ENCODE results near the gene MFSD8.
"Not testable (repeated sequence)": the region's sequence is repeated elsewhere in the genome, so short reads cannot be mapped to it uniquely, and the experiment has no call there.

MFSD8 gene

DNA sequence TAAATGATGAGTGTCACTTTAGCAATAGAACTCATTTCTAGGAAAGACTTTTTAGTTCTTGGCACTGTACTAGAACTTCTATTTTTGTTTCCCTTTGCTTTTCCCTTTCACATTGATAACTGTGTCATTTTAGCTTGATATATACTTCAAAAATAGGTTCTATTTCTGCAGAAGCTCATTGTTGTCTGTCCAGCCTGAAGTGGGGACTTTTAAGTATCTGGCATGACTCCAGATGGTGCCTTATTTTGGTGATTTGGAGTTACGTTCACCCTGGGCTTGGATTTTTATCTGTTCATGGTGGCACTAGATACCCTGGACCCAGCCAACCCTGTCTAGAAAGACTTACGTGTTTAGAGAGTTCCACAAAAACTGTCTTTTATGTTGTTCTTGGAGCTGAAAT lies 3.6 kb upstream of the MFSD8 start:
- TF ChIP-seq, protein P1, sequence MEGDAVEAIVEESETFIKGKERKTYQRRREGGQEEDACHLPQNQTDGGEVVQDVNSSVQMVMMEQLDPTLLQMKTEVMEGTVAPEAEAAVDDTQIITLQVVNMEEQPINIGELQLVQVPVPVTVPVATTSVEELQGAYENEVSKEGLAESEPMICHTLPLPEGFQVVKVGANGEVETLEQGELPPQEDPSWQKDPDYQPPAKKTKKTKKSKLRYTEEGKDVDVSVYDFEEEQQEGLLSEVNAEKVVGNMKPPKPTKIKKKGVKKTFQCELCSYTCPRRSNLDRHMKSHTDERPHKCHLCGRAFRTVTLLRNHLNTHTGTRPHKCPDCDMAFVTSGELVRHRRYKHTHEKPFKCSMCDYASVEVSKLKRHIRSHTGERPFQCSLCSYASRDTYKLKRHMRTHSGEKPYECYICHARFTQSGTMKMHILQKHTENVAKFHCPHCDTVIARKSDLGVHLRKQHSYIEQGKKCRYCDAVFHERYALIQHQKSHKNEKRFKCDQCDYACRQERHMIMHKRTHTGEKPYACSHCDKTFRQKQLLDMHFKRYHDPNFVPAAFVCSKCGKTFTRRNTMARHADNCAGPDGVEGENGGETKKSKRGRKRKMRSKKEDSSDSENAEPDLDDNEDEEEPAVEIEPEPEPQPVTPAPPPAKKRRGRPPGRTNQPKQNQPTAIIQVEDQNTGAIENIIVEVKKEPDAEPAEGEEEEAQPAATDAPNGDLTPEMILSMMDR (IDR thresholded peaks at IDR 0.05; ENCODE audit: low read depth, low read length), result no peak
- DNase-seq (ENCODE audit: low read depth, low spot score), result no peak
- in situ Hi-C loops (cut with HindIII; ENCODE audit: low sequenced_read_pairs), result no loop called here
- H3K4me3 ChIP-seq (ENCODE audit: low read depth, low read length), result no peak overlapping the region

DNA sequence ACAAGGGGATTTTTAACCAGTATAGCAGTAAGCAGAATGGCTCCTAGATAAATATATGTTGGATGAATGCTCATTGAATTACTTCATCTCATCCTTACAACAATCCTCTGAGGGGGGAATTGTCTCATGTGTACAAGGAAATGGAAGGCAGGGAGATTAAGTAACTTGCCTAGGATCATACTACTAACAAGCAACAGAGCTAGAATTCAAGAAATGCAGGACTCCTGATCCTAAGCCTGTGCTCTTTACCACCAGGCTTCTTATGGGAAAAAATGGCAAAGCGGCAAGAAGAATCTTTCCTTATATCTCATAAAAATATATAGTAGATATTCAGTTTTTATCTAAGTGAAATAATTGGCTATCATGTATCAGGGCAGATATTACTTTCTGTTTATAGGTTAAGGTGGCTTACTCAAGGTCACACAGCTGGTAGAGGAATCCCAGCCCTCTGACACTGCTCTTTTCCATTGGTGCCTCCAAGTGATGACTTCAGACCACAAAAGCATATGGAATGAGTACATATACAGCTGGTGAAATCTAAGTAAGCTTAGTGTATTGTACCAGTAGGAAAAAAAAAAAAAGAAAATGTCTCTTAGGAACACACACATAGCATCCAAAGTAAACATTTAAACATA lies 2.3 kb upstream of the MFSD8 start:
- no peak overlapping the region for H3K4me3 ChIP-seq (ENCODE audit: low read depth, low read length)
- in situ Hi-C loops (cut with HindIII; ENCODE audit: low sequenced_read_pairs), result no loop called here
- TF ChIP-seq, protein P1 (IDR thresholded peaks at IDR 0.05; ENCODE audit: low read depth, low read length), result no peak
- DNase-seq (ENCODE audit: low read depth, low spot score), result no peak

DNA sequence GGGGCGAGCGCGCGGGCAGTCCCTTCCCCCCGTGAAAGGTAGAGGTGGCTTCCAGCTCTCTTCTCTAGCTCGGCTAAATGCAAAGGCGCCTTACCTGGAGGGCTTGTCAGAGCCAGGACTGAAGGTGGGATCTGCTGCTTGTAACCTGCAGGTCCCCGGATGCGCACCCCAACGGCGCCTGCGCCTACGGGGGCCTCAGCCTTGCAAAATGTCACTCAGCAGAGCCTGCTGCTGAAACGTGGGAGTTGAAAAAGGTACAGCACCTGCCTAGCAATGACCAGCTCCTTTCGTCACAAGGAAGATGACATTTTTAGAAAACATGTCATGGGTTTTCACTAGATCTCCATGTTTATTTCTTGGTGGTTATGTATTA lies 816 bp upstream of the MFSD8 start:
- H3K4me3 ChIP-seq (ENCODE audit: low read depth, low read length), result peak overlapping the region; percentile 98
- in situ Hi-C loops (cut with HindIII; ENCODE audit: low sequenced_read_pairs), result no loop called here

DNA sequence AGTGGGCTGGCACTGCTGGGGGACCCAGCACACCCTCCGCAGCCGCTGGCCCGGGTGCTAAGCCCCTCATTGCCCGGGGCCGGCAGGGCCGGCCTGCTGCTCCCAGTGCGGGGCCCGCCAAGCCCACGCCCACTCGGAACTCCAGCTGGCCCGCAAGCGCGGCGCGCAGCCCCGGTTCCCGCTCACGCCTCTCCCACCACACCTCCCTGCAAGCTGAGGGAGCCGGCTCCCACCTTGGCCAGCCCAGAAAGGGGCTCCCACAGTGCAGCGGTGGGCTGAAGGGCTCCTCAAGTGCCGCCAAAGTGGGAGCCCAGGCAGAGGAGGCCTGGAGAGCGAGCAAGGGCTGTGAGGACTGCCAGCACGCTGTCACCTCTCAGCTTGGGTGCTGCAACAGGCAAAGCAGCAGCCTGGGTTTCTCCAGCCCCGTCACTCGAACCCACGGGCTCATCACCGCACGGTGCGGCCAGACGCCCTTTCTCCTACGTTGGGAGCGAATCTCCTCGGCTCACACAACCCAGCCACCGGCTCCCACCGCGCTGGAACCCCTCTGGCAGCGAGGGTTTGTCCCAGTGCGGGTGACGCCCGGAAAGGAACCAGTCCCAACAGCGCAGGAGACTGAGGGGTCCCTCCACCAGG lies 429 bp downstream of the MFSD8 start:
- in situ Hi-C loops (cut with HindIII; ENCODE audit: low sequenced_read_pairs); DNase-seq (ENCODE audit: low read depth, low spot score): not testable (repeated sequence)
- peak overlapping the region; percentile 98 for H3K4me3 ChIP-seq (ENCODE audit: low read depth, low read length)

More for the DNA sequence above, 816 bp upstream of the MFSD8 start:
- TF ChIP-seq, protein P1 (IDR thresholded peaks at IDR 0.05; ENCODE audit: low read depth, low read length), result no peak
- DNase-seq (ENCODE audit: low read depth, low spot score), result no peak

DNA sequence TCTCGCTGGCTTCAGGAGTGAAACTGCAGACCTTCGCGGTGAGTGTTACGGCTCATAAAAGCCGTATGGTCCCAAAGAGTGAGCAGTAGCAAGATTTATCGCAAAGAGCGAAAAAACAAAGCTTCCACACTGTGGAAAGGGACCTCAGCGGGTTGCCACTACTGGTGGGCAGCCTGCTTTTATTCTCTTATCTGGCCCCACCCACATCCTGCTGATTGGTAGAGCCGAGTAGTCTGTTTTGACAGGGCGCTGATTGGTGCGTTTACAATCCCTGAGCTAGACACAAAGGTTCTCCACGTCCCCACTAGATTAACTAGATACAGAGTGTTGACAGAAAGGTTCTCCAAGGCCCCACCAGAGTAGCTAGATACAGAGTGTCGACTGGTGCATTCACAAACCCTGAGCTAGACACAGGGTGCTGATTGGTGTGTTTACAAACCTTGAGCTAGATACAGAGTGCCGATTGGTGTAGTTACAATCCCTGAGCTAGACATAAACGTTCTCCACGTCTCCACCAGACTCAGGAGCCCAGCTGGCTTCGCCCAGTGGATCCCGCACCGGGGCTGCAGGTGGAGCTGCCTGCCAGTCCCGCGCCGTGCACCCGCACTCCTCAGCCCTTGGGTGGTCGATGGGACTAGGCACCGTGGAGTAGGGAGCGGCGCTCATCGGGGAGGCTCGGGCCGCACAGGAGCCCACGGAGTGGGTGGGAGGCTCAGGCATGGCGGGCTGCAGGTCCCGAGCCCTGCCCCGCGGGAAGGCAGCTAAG lies 1.2 kb downstream of the MFSD8 start:
- DNase-seq (ENCODE audit: low read depth, low spot score); in situ Hi-C loops (cut with HindIII; ENCODE audit: low sequenced_read_pairs): not testable (repeated sequence)
- peak overlapping the region; percentile 27 for H3K4me3 ChIP-seq (ENCODE audit: low read depth, low read length)

DNA sequence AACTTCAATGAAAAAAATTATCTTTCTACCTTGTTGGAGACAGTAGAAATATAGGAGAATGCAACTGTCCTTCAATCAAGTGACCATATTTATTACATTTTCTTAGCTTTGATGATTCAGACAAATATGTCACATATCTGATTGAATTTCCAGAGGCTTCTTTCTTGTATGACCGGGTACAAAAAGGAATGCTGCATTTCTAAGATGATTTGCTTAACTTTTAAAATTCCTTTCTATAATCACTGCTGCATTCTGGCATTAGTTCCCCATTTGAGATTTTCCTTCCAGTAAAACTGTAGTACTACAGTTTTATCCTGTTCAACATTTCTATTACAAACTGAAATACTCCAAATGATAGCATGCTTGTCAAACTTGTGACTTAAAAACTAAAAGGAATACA lies 5.2 kb downstream of the MFSD8 start:
- TF ChIP-seq, protein P1 (IDR thresholded peaks at IDR 0.05; ENCODE audit: low read depth, low read length), result no peak
- no peak for DNase-seq (ENCODE audit: low read depth, low spot score)
- in situ Hi-C loops (cut with HindIII; ENCODE audit: low sequenced_read_pairs), result no loop called here
- H3K4me3 ChIP-seq (ENCODE audit: low read depth, low read length), result no peak overlapping the region

DNA sequence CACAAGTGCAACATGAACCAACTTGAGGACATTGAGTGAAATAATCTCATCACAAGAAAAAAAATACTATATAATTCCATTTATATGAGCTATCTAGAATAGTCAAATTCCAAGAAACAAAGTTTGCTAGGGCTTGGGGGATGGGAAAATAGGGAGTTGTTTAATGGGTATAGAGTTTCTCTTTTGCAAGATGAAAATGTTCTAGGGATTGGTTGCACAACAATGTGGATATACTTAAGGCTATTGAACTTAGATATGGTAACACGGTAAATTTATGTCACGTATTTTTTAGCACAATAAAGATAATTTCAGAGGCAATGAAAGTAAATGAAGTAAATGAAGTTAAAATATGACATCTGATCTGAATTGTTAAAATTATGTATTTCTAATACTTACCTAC lies 7.9 kb downstream of the MFSD8 start:
- in situ Hi-C loops (cut with HindIII; ENCODE audit: low sequenced_read_pairs), result no loop called here
- H3K4me3 ChIP-seq (ENCODE audit: low read depth, low read length), result no peak overlapping the region
- DNase-seq (ENCODE audit: low read depth, low spot score), result no peak
- TF ChIP-seq, protein P1 (IDR thresholded peaks at IDR 0.05; ENCODE audit: low read depth, low read length), result no peak
